Measurements from ENCODE around the gene B4GALT2.

- TF ChIP-seq HDAC2 (IDR thresholded peaks at IDR 0.05; ENCODE audit: borderline replicate concordance in 1 of 2, low read depth in 2 of 2, low read length in 2 of 2), result no peak
- no peak for TF ChIP-seq CTCF (IDR thresholded peaks at IDR 0.05; ENCODE audit: control extremely low read depth in 1 of 3, insufficient read depth in 1 of 3, low read depth in 1 of 3, low read length in 3 of 3)
- no peak for TF ChIP-seq TAF7 (optimal IDR thresholded peaks at IDR 0.05; ENCODE audit: borderline replicate concordance, low read depth, low read length)
- TF ChIP-seq TAF1 (IDR thresholded peaks at IDR 0.05; ENCODE audit: low read depth, low read length), result no peak
- TF ChIP-seq SIN3A (conservative IDR thresholded peaks at IDR 0.05 in 1 of 2, IDR thresholded peaks at IDR 0.05 in 1 of 2; ENCODE audit: low read depth in 1 of 2, low read length in 2 of 2), result no peak
- no peak for TF ChIP-seq TBP (IDR thresholded peaks at IDR 0.05; ENCODE audit: low read depth, low read length)
Measured at GRCh38 chr1:43995984-43996732, 17.1 kb downstream of the B4GALT2 start.

Data from H1 (cell line).